HCT116 (cell line): ENCODE data around the gene NEURL3. TPM values are rescaled to one million over a fixed set of nuclear protein-coding genes. Genes with fewer than 3 reads are reported as not detected.

Source experiments
- ATAC-seq: fragments of 200-7000 bp; cut with Tn5 transposase; 2 replicates; pipeline ENCODE4 v1.9.1; 2020; ENCODE audit warnings: mild to moderate bottlenecking, moderate library complexity
- BruUV-seq: library from RNA; stranded (reverse); fragments of 400-500 nt; replicated peaks from 2 replicates; lab custom pipeline; 2021; lab: Mats Ljungman, UMichigan
- CTCF ChIA-PET: fragments of 300-600 bp; sonication (Branson Sonifier 250); formaldehyde crosslinking; loops from one replicate; lab custom pipeline; 2021; ENCODE audit warnings: antibody characterized with exemption; lab: Charles Lee
- POLR2A ChIA-PET: fragments of 300-600, 350-600 bp; sonication (Branson Sonifier 250); formaldehyde crosslinking; loops from one replicate; lab custom pipeline; 2021; ENCODE audit warnings: antibody characterized with exemption; lab: Charles Lee
- RAD21 ChIA-PET, 2 experiments: fragments of 300-600 bp; sonication (Branson Sonifier 250); formaldehyde crosslinking; loops; one replicate each; lab custom pipeline; 2023; ENCODE audit warnings: low total read pairs in 2 of 2; ENCODE audit not compliant: uncharacterized antibody in 2 of 2, unreplicated experiment in 2 of 2, low non-redundant PET in 1 of 2; lab: Charles Lee
- DNase-seq: peaks from one replicate; pipeline ENCODE4 v3.0.0-alpha.2; 2010; ENCODE audit warnings: low read depth, low spot score
- H2AFZ ChIP-seq: fragments of 200-600 bp; shearing (Covaris generic), sonication (generic); 2 replicates; pipeline ENCODE4 v1.6.1; 2017; ENCODE audit warnings: low read depth, mixed run types, mixed read lengths, antibody characterized with exemption, low read length; ENCODE audit not compliant: poor library complexity, severe bottlenecking
- H3K27ac ChIP-seq: 2 replicates; pipeline ENCODE4 v1.5.1; 2012; ENCODE audit warnings: low read depth, low read length
- H3K27me3 ChIP-seq: fragments of 200-600 bp; sonication (generic); 2 replicates; pipeline ENCODE4 v1.6.1; 2016; ENCODE audit warnings: mixed run types, low read length, mixed read lengths; ENCODE audit not compliant: insufficient read depth
- H3K36me3 ChIP-seq, 2 experiments: fragments of 200-500 bp in 1 of 2; fragments of 200-600 bp in 1 of 2; sonication (Bioruptor generic) in 1 of 2; sonication (generic) in 1 of 2; 2 replicates each; pipeline versions ENCODE4 v1.5.1 to v1.6.1; 2014 to 2016; ENCODE audit warnings: low read length in 2 of 2, inconsistent platforms in 1 of 2, mixed read lengths in 1 of 2, mixed run types in 1 of 2; ENCODE audit not compliant: insufficient read depth in 2 of 2, control insufficient read depth in 1 of 2
- H3K4me1 ChIP-seq, 2 experiments: fragments of 200-600 bp in 1 of 2; sonication (generic) in 1 of 2; 2 replicates each; pipeline versions ENCODE4 v1.5.1 to v1.6.1; 2012 to 2017; ENCODE audit warnings: low read length in 2 of 2, inconsistent platforms in 1 of 2, mild to moderate bottlenecking in 1 of 2, mixed read lengths in 1 of 2, mixed run types in 1 of 2, moderate library complexity in 1 of 2; ENCODE audit not compliant: insufficient read depth in 2 of 2, control insufficient read depth in 1 of 2
- H3K4me2 ChIP-seq: fragments of 200-600 bp; sonication (generic); 2 replicates; pipeline ENCODE4 v1.6.1; 2017; ENCODE audit warnings: mixed run types, low read length, mixed read lengths
- H3K4me3 ChIP-seq, 2 experiments: fragments of 200-600 bp in 1 of 2; sonication (generic) in 1 of 2; replicated peaks in 1 of 2; 2 replicates each; pipeline ENCODE4 v1.5.1; 2011 to 2016; ENCODE audit warnings: low read length in 2 of 2, control low read depth in 1 of 2, low read depth in 1 of 2, mild to moderate bottlenecking in 1 of 2, mixed read lengths in 1 of 2, mixed run types in 1 of 2
- H3K79me2 ChIP-seq: fragments of 200-600 bp; sonication (generic); 2 replicates; pipeline ENCODE4 v1.6.1; 2017; ENCODE audit warnings: mild to moderate bottlenecking, mixed run types, low read length, moderate library complexity, mixed read lengths; ENCODE audit not compliant: insufficient read depth
- H3K9ac ChIP-seq: fragments of 200-600 bp; sonication (generic); 2 replicates; pipeline ENCODE4 v1.6.1; 2016; ENCODE audit warnings: low read length, mixed read lengths
- H3K9me2 ChIP-seq: fragments of 200-600 bp; sonication (generic), shearing (Covaris generic); 2 replicates; pipeline ENCODE4 v1.6.1; 2017; ENCODE audit warnings: mixed run types, mild to moderate bottlenecking, moderate library complexity; ENCODE audit not compliant: insufficient read depth
- H3K9me3 ChIP-seq, 2 experiments: fragments of 200-500 bp in 1 of 2; fragments of 200-600 bp in 1 of 2; sonication (Bioruptor generic) in 1 of 2; sonication (generic) in 1 of 2; 2 replicates each; pipeline ENCODE4 v1.6.1; 2014 to 2017; ENCODE audit warnings: low read length in 2 of 2, mixed read lengths in 2 of 2, inconsistent platforms in 1 of 2, low read depth in 1 of 2, mild to moderate bottlenecking in 1 of 2, mixed run types in 1 of 2, moderate library complexity in 1 of 2; ENCODE audit not compliant: control insufficient read depth in 1 of 2, insufficient read depth in 1 of 2
- H4K20me1 ChIP-seq: fragments of 200-600 bp; sonication (generic), shearing (Covaris generic); 2 replicates; pipeline ENCODE4 v1.6.1; 2017; ENCODE audit warnings: mixed run types, mild to moderate bottlenecking, moderate library complexity; ENCODE audit not compliant: insufficient read depth
- CBX3 ChIP-seq: IDR thresholded peaks from 2 replicates; pipeline ENCODE4 v1.6.1; 2012; ENCODE audit warnings: low read depth
- CEBPB ChIP-seq: IDR thresholded peaks from 2 replicates; pipeline ENCODE4 v1.6.1; 2012; ENCODE audit warnings: low read depth
- CTCF ChIP-seq, 3 experiments: fragments of 200-600 bp in 1 of 3; sonication (generic) in 1 of 3; IDR thresholded peaks in 2 of 3; conservative IDR thresholded peaks in 1 of 3; 2 replicates each; pipeline ENCODE4 v1.5.1; 2012 to 2017; ENCODE audit warnings: low read depth in 2 of 3, low read length in 2 of 3, antibody characterized with exemption in 1 of 3, borderline replicate concordance in 1 of 3, control low read depth in 1 of 3, mild to moderate bottlenecking in 1 of 3, mixed read lengths in 1 of 3, mixed run types in 1 of 3, moderate library complexity in 1 of 3; ENCODE audit not compliant: insufficient read depth in 1 of 3
- POLR2AphosphoS5 ChIP-seq: IDR thresholded peaks from 2 replicates; pipeline ENCODE4 v1.6.1; 2011; ENCODE audit warnings: mild to moderate bottlenecking, low read depth, low read length, moderate library complexity
- TCF7L2 ChIP-seq: IDR thresholded peaks from 2 replicates; pipeline ENCODE4 v1.7.0; 2011; ENCODE audit warnings: borderline replicate concordance, inconsistent platforms; ENCODE audit not compliant: insufficient read depth, insufficient read length; ENCODE audit errors: extremely low read depth
- YY1 ChIP-seq: IDR thresholded peaks from 2 replicates; pipeline ENCODE4 v1.6.1; 2011; ENCODE audit warnings: low read length, low read depth, moderate library complexity, mild to moderate bottlenecking; ENCODE audit not compliant: insufficient replicate concordance; ENCODE audit errors: extremely low read depth
- ZFX ChIP-seq: fragments of 450-650 bp; IDR thresholded peaks from 2 replicates; pipeline ENCODE4 v1.6.1; 2017
- intact Hi-C: fragments of 100-400 bp; cut with micrococcal nuclease; formaldehyde crosslinking; loops from 2 replicates; pipeline ENCODE4 v1.10.0; 2022
- total RNA-seq: library from RNA; stranded (reverse); gene quantifications from one replicate; pipeline ENCODE4 v1.2.1, GENCODE V29; 2021; ENCODE audit not compliant: unreplicated experiment

The NEURL3 gene
- total RNA-seq, 1 experiment from 2014 or later: not detected

DNA sequence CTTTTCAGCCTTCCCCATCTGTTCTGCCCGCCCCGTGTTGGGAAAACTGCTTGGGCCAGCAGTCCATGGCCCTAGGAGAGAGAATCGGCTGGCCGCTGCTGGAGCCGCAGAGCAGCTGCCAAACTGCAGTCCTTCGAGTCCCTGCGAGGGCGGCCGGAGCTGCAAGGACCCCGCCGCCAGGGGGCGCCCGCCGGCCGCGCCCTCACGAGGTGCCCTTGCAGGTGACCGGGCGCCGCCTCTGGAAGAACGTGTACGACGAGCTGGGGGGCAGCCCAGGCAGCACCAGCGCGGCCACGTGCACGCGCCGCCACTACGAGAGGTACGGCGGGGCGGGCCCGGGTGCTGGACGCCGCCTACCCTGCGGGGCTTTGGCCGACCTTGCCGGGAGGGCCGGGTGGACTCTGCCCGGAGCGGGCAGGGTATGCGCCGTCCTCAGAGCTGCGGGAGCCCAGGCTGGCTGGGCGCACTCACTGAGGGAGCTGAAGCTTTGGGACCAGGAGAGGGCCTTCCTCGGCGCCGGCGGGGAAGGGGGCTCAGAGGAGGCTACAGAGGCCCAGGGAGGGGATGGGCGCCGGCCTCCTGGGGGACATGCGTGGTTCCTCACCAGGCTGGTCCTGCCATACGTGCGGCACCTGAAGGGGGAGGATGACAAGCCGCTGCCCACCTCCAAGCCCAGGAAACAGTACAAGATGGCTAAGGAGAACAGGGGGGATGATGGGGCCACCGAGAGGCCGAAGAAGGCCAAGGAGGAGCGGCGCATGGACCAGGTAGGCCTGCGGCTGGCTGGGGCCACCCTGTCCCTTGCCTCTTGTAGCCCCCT, 45.0 kb upstream of the NEURL3 start:
- peak overlapping the region; percentile 49; the same call in 1 of the 2 replicates for H3K27ac ChIP-seq
- no peaks in the 10 kb centered on the region for H3K9me2 ChIP-seq
- POLR2A ChIA-PET: no interaction called here
- peak; percentile 81 for ATAC-seq
- TF ChIP-seq YY1 (peak; percentile 36), TCF7L2 (peak; percentile 41), CEBPB (no peak), ZFX (peak; percentile 57; the same call in 1 of the 2 replicates), CTCF (IDR thresholded peaks at IDR 0.05 in 2 of 3, conservative IDR thresholded peaks at IDR 0.05 in 1 of 3; ENCODE audit: borderline replicate concordance in 1 of 3, insufficient read depth in 1 of 3, low read depth in 2 of 3, low read length in 2 of 3) (peak in 2 of 3 experiments; percentile 82 to 91; a peak in 4 of 6 replicates), CBX3 (no peak), POLR2AphosphoS5 (0 out of 2 replicates have a peak, but pooled peaks have one; percentile 25)
- TF ChIP-seq, all 23 proteins: peak for 5
- DNase-seq: peak; percentile 67
- no TSS peak for BruUV-seq
- intact Hi-C loops: loop anchor here (1.0 to 10.0 kb wide), 5 partner anchors 30 to 562 kb away; partner anchors contain the start of genes ANKRD36 and CNNM4
- CTCF ChIA-PET: interaction anchor here (0.7 to 2.1 kb wide), 19 partner anchors 10 to 562 kb away, joined by 3 to 22 read pairs (median 4); partner anchors contain the start of genes ANKRD39, ARID5A, CNNM3 and ITPRIPL1
- H3K9ac ChIP-seq: peak overlapping the region; percentile 46
- H3K27me3 ChIP-seq: no peaks in the 10 kb centered on the region
- H3K36me3 ChIP-seq: no peaks in the 10 kb centered on the region
- H3K9me3 ChIP-seq: no peaks in the 10 kb centered on the region
- peaks cover 9 to 37% of the 10 kb centered on the region in 2 experiments; a peak in 3 of 4 replicates for H3K4me1 ChIP-seq
- H2AFZ ChIP-seq: no peak overlapping the region
- RAD21 ChIA-PET: interaction anchor here (0.7 to 0.9 kb wide), 3 partner anchors 18 to 31 kb away, joined by 3 to 5 read pairs (median 4); no protein-coding TSS in a partner anchor
- H4K20me1 ChIP-seq: no peaks in the 10 kb centered on the region
- H3K4me2 ChIP-seq: peak overlapping the region; percentile 62
- H3K4me3 ChIP-seq: peak overlapping the region; percentile 9 to 23
- no peaks in the 10 kb centered on the region for H3K79me2 ChIP-seq
